ENCODE results near the gene TRPC3.

GRCh38 chr4:121900132-121900983 is 51.5 kb downstream of the TRPC3 start:
- TF ChIP-seq EZH2phosphoT487 (conservative IDR thresholded peaks at IDR 0.05; ENCODE audit: low read length) = no peak
- TF ChIP-seq CTCF (IDR thresholded peaks at IDR 0.05; ENCODE audit: insufficient read depth, low read length, poor library complexity, severe bottlenecking) = peak; percentile 36

Measured in SU-DHL-6 (cell line).